K562 (cell line): ENCODE results near the gene VPS11. TPM values are rescaled to one million over a fixed set of nuclear protein-coding genes. Genes with fewer than 3 reads are reported as not detected.

ENCODE experiments used
- CEBPG ChIP-seq, 3 experiments: fragments of 200-800 bp in 1 of 3; sonication (Bioruptor generic) in 1 of 3; sonication (generic) in 1 of 3; formaldehyde crosslinking in 1 of 3; IDR thresholded peaks in 2 of 3; conservative IDR thresholded peaks in 1 of 3; 2 replicates each; pipeline versions ENCODE4 v1.6.1 to v1.8.0; 2016 to 2022; ENCODE audit warnings: missing compliant biosample characterization in 2 of 3, missing genetic modification characterization in 2 of 3, mild to moderate bottlenecking in 1 of 3, missing genetic modification reagents in 1 of 3
- CREB1 ChIP-seq, 2 experiments: sonication (generic) in 1 of 2; formaldehyde crosslinking in 1 of 2; IDR thresholded peaks; 2 replicates each; pipeline versions ENCODE4 v1.6.1 to v1.8.0; 2012 to 2022; ENCODE audit warnings: inconsistent platforms in 1 of 2, mild to moderate bottlenecking in 1 of 2, missing genetic modification reagents in 1 of 2, moderate library complexity in 1 of 2
- KLF16 ChIP-seq: IDR thresholded peaks from 2 replicates; pipeline ENCODE4 v1.6.1; 2016; ENCODE audit warnings: antibody characterized with exemption
- MAFK ChIP-seq: IDR thresholded peaks from 2 replicates; pipeline ENCODE4 v1.6.1; 2011; ENCODE audit warnings: low read length, improper control_type of control experiment
- MEIS2 ChIP-seq: fragments of 450-650 bp; IDR thresholded peaks from 2 replicates; pipeline ENCODE4 v1.6.1; 2014; ENCODE audit warnings: mild to moderate bottlenecking; ENCODE audit not compliant: partially characterized antibody
- NKRF ChIP-seq: fragments of 450-650 bp; IDR thresholded peaks from 2 replicates; pipeline ENCODE4 v1.6.1; 2016; ENCODE audit warnings: borderline replicate concordance
- POLR2B ChIP-seq: fragments of 450-650 bp; IDR thresholded peaks from 2 replicates; pipeline ENCODE4 v1.6.1; 2018; ENCODE audit warnings: low read depth; ENCODE audit not compliant: partially characterized antibody
- TCFL5 ChIP-seq: fragments of 250-450 bp; sonication (Bioruptor Pico); conservative IDR thresholded peaks from 2 replicates; pipeline ENCODE4 v1.6.1; 2021; ENCODE audit warnings: mild to moderate bottlenecking, moderate library complexity, matching md5 sums
- ZBTB11 ChIP-seq, 3 experiments: fragments of 200-800 bp in 1 of 3; fragments of 250-450 bp in 1 of 3; fragments of 450-650 bp in 1 of 3; sonication (Bioruptor Pico) in 1 of 3; sonication (Bioruptor generic) in 1 of 3; formaldehyde crosslinking in 1 of 3; IDR thresholded peaks; 2 replicates each; pipeline versions ENCODE4 v1.6.1 to v1.8.0; 2016 to 2022; ENCODE audit warnings: mild to moderate bottlenecking in 2 of 3, missing genetic modification characterization in 2 of 3, missing compliant biosample characterization in 1 of 3, moderate library complexity in 1 of 3
- ZC3H11A ChIP-seq: IDR thresholded peaks from 2 replicates; pipeline ENCODE4 v1.6.1; 2012; ENCODE audit warnings: low read depth, low read length, improper control_type of control experiment
- ZNF507 ChIP-seq: conservative IDR thresholded peaks from 2 replicates; pipeline ENCODE4 v1.6.1; 2017; ENCODE audit warnings: missing genetic modification characterization, missing compliant biosample characterization
- ZNF518B ChIP-seq: fragments of 250-450 bp; sonication (Bioruptor Pico); IDR thresholded peaks from 2 replicates; pipeline ENCODE4 v1.5.0; 2021; ENCODE audit warnings: mild to moderate bottlenecking, moderate library complexity
- ZNF639 ChIP-seq, 2 experiments: fragments of 200-800 bp in 1 of 2; sonication (Bioruptor generic) in 1 of 2; sonication (generic) in 1 of 2; formaldehyde crosslinking in 1 of 2; IDR thresholded peaks in 1 of 2; conservative IDR thresholded peaks in 1 of 2; 2 replicates each; pipeline versions ENCODE4 v1.5.0 to v1.6.1; 2016 to 2020; ENCODE audit warnings: missing compliant biosample characterization in 1 of 2, missing genetic modification characterization in 1 of 2, missing genetic modification reagents in 1 of 2
- ZSCAN32 ChIP-seq: fragments of 450-650 bp; formaldehyde crosslinking; IDR thresholded peaks from 2 replicates; pipeline ENCODE4 v1.4.0; 2020; ENCODE audit warnings: mild to moderate bottlenecking, moderate library complexity
- polyA plus RNA-seq, 8 experiments: library from polyadenylated mRNA; depleted of rRNA in 4 of 8; stranded (reverse) in 5 of 8; unstranded in 3 of 8; fragments of >200 nt; fragmentation: Nextera tagmentation in 2 of 8; fragmentation: Illumina TruSeq in 1 of 8; extraction: Ambion mirVana in 2 of 8; extraction: Trizol in 1 of 8; gene quantifications; 2 replicates each; pipeline versions ENCODE4 v1.2.1 to v1.2.3, GENCODE V29; 2011 to 2014; ENCODE audit warnings: inconsistent platforms in 1 of 8, missing spikeins in 1 of 8
- total RNA-seq, 7 experiments: library from RNA; depleted of rRNA in 6 of 7; stranded (reverse); fragments of >200 nt in 6 of 7; fragmentation: Illumina TruSeq in 2 of 7; extraction: Trizol in 2 of 7; gene quantifications; 2 replicates each; pipeline versions ENCODE4 v1.2.1 to v1.2.3, GENCODE V29; 2011 to 2021; ENCODE audit warnings: low replicate concordance in 1 of 7

Gene VPS11
- total and polyA plus RNA-seq, 9 of the 15 experiments (the other 6 are each of a cell fraction or from before 2014, with no cell fraction given): 14.1 to 35.5 (median 27.5) TPM

GRCh38 chr11:119095066-119095880, 27.7 kb downstream of the VPS11 start (continued):
- TF ChIP-seq ZNF518B (CRISPR knock-in tag) (no peak), MEIS2 (no peak), MAFK (peak; percentile 32; the same call in 1 of the 2 replicates), CREB1 (IDR thresholded peaks at IDR 0.05) (peak; percentile 51; the same call in 1 of the 2 replicates), CREB1 (CRISPR knock-in tag; IDR thresholded peaks at IDR 0.05) (peak; percentile 70; the same call in 1 of the 2 replicates), KLF16 (no peak), NKRF (peak; percentile 91), ZNF507 (tag) (no peak), ZNF639 (CRISPR knock-in tag; conservative IDR thresholded peaks at IDR 0.05 in 1 of 2, IDR thresholded peaks at IDR 0.05 in 1 of 2) (no peak), ZBTB11 (CRISPR knock-in tag; IDR thresholded peaks at IDR 0.05) (peak in 1 of 3 experiments; percentile 55; a peak in 1 of 6 replicates), ZSCAN32 (no peak), TCFL5 (no peak), CEBPG (CRISPR knock-in tag; IDR thresholded peaks at IDR 0.05) (no peak), CEBPG (tag; conservative IDR thresholded peaks at IDR 0.05 in 1 of 2, IDR thresholded peaks at IDR 0.05 in 1 of 2) (no peak), ZC3H11A (no peak), POLR2B (peak; percentile 100)
